ENCODE results near the gene RPL27A.

The RPL27A gene

GRCh38 chr11:8720352-8720751 is 37.8 kb downstream of the RPL27A start:
- DNase-seq (ENCODE audit: low read depth in 1 of 2, low spot score in 1 of 2), result no peak

- no peak for DNase-seq (ENCODE audit: low read depth in 1 of 2, low spot score in 1 of 2)
Observed at GRCh38 chr11:8720868-8721608, 38.4 kb downstream of the RPL27A start.

GRCh38 chr11:8721609-8722500 is 39.3 kb downstream of the RPL27A start:
- DNase-seq (ENCODE audit: low read depth in 1 of 2, low spot score in 1 of 2), result no peak

DNA sequence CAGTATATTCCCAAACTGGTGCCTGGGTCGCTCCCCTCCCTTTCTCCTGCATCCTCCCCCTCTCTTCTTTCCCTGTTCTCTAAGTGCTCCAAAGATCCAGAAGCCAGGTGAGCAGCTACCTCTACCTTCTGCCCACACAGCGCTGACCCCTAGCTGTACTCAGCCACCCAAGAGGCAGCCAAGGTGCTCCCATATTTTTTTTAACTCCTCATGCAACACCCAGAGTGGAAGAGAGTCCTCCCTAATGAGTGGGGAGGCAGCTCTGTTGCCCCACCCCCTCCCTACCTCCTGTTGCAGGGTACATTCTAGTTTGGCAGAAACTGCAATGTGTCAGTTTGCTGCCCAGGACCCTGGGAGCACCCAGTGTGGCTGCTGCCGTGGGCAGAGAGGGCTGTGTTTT is 40.2 kb downstream of the RPL27A start:
- DNase-seq (ENCODE audit: low read depth in 1 of 2, low spot score in 1 of 2), result no peak

GRCh38 chr11:8723711-8724110 is 41.1 kb downstream of the RPL27A start:
- no peak for DNase-seq (ENCODE audit: low read depth in 1 of 2, low spot score in 1 of 2)

DNA sequence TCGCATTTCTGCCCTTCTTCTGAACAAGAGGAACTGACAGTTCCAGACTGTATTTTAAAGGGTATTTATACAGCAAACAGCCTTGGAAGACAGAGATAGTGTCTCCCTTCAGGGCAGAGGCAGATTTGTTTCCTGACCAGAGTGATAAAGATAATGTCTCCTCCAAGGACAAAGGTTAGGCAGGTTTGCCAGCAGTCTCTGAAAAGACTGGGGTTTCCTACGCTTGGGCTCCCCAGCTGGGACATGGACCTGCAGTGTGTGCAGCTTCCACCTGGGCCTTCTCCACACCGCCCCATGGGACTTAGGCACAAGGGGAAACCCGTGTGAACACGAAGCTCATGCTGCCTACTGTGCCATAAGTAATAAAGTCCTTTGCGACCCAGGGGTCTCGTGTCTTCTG is 42.1 kb downstream of the RPL27A start:
- DNase-seq (ENCODE audit: low read depth in 1 of 2, low spot score in 1 of 2), result no peak

DNA sequence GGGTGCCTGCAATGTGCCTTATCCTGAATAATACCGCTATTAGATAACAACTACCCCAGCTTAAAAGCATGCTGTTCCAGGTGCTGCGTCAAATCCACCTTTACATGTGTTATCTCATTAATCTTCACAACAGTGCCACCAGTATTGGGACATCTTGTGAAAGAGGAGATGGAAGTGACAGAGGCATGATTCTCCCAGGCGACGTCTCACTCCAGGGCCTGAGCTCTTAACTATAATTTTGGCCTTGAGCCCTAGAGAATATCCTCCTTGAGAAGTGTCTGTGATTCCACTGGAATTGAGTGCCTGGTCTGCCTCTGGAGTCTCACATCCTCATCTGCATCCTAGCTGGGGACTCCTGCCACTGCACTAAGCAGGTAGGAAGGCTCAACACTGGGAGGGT is 43.8 kb downstream of the RPL27A start:
- DNase-seq (ENCODE audit: low read depth in 1 of 2, low spot score in 1 of 2), result no peak

DNA sequence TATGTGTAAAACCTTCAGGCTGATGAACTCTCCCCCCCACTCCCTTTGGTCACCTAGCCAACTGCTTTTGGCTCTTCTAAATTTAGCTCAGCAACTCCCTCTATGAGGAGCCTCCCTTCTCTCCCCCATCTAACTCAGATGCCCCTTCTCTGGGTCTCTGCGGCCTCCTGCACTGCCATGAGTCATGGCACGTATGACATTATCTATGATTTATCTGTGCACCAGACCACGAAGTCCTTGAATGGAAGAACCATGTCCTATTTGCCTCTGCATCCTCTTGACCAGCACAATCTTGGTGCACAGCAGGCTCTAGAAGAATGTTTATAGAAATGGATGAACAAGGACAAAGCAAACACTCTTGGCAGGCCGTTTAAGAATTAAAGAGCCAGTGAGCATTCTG is 46.0 kb downstream of the RPL27A start:
- no peak for DNase-seq (ENCODE audit: low read depth in 1 of 2, low spot score in 1 of 2)

DNA sequence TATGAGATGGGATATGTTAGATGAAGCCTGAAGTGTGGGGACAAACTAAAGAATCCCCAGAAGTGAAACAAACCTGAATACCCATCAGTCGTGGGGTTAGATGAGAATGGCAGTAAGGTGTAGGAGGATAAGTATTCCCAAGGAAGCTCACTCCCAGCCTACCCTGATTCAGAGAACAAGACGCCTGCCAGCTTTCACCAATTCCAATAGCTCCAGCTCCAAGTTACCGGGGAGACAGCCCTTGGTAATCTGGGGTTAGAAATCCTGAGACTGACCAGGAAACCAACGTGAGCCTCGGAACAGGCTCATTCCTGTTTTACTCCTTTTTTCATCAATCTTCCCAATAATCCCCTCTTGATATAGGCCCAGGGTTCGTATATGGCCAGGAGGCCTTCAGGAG is 46.5 kb downstream of the RPL27A start:
- no peak for DNase-seq (ENCODE audit: low read depth in 1 of 2, low spot score in 1 of 2)

- DNase-seq (ENCODE audit: low read depth in 1 of 2, low spot score in 1 of 2), result no peak
Observed at GRCh38 chr11:8729837-8730696, 47.5 kb downstream of the RPL27A start.

DNA sequence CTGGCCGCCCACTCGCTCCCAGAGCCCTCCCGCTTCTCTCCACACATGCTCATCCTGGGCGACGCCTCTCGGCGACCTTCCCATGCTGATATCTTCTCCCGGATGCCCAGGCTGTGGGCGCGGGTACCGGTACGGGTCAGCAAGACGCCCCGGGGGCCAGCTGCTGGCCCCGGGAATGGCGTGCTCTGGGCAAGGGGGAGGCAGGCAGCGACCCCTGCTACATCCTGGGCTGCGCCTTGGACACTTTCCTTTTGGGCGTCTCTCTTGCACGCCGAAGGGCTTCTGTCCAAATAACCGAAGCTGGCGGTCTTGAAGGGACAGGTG is 48.1 kb downstream of the RPL27A start:
- DNase-seq (ENCODE audit: low read depth in 1 of 2, low spot score in 1 of 2), result no peak

DNA sequence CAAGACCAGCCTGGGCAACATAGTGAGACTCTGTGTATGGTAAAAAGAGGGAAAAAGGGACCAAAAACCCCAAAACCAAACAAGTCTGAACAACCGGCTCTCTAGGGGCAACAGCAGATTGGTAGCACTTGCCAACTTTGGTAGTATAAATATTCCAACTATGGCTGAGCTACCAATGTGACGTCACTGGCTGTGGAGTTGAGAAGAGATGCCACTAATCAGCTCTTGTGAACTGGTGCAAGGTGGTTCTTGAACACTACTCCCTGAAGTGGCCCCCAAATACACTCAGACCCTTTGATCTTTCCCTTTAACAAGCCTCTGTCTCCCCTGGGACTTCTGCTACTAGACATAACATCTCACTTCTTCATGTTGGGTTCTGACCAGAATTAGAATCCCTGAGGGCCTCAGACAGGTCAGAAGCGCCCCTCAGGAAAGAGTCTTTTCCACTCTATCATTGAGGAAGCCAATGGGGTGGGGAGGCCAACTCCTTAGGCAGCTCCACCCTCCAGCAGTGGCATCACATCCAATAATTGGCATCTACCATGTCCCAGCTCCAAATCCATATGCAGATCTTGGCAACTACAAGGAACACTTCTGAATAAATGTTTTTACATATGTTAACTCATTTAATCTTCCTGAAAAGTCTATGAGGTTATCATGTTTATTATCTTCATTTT is 49.2 kb downstream of the RPL27A start:
- DNase-seq (ENCODE audit: low read depth in 1 of 2, low spot score in 1 of 2), result no peak

- DNase-seq (ENCODE audit: low read depth in 1 of 2, low spot score in 1 of 2), result no peak
Observed at GRCh38 chr11:8732324-8732670, 49.7 kb downstream of the RPL27A start.

DNA sequence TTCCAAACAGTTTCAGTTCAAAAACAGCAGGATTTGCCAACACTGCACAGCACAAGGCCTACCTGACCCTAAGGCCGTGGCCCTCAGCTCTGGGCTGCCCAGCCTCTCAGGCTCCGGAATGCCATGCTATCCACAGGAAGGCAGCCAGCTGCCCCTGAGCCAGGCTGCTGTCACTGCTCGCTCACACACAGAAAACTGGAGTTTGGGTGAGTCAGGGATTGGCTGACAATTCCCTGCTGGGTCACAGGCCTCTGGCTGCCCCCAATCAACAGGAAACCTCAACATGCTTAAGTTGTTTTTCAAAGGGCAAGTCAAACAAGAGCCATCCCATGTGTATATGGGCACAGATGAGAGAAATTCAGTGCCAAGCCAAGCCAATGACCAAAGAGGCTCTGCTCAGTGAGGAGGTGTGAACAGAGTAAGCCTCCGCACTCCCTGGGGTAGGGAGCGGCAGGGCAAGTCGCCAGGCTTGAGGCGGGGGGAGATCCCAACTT is 50.2 kb downstream of the RPL27A start:
- DNase-seq (ENCODE audit: low read depth in 1 of 2, low spot score in 1 of 2), result no peak

GRCh38 chr11:8733852-8734251 is 51.3 kb downstream of the RPL27A start:
- DNase-seq (ENCODE audit: low read depth in 1 of 2, low spot score in 1 of 2), result no peak

DNA sequence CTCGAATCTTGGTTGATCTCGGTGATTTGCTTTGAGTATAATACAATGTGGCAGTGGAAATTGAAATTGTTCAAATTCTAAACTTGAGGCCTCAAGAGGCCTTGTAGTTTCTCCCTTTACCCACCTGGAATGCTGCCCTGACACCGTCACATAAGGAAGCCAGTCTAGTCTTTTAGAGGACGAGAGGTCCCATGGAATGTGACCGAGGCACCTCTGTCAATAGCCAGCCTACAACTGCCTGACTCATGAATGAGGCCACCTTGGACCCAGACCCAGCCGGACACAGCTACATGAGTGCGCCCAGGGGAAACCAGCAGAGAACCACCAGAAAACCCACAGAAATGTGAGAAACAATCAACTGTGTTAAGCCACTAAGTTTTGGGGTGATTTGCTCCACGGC is 52.5 kb downstream of the RPL27A start:
- DNase-seq (ENCODE audit: low read depth in 1 of 2, low spot score in 1 of 2), result no peak

DNA sequence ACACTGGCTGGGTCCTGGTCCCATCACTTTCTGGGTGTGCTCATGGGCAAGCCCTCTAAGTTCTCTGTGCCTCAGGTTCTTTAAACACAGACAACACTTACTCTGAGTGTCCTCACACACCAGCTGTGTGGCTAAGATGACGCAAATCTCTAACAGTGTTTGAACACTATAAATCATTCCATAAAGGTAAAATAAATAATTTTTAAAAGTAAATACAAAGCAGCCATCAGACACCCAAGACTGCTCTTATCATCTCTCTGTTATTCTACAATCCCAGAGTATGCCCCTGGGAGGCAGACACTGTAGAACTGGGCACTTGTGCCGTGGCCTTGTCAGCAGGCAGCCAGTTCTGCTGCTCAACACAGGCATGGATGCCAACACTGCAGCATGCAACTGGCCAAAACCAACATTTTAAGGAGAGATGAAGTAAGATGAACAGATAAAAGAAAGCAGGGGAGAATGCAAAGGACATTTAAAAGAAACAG is 56.8 kb downstream of the RPL27A start:
- no peak for DNase-seq (ENCODE audit: low read depth in 1 of 2, low spot score in 1 of 2)
